Stomach smooth muscle (tissue), 2 donors: Measurements from ENCODE around the gene KLHL33.

ENCODE experiments used
- H3K27ac ChIP-seq: one replicate; pipeline ENCODE4 v1.7.0; 2013; ENCODE audit warnings: mild to moderate bottlenecking, low read length, inconsistent platforms
- H3K27me3 ChIP-seq, 2 donors: one replicate each; pipeline ENCODE4 v1.7.0; 2013; ENCODE audit warnings: low read length in 2 of 2; ENCODE audit not compliant: insufficient read depth in 2 of 2, control insufficient read depth in 1 of 2
- H3K36me3 ChIP-seq, 2 donors: one replicate each; pipeline ENCODE4 v1.7.0; 2013; ENCODE audit warnings: low read length in 2 of 2; ENCODE audit not compliant: control insufficient read depth in 2 of 2, insufficient read depth in 2 of 2
- H3K4me1 ChIP-seq: one replicate; pipeline ENCODE4 v1.7.0; 2013; ENCODE audit warnings: low read length; ENCODE audit not compliant: control insufficient read depth, insufficient read depth
- H3K4me3 ChIP-seq, 2 donors: one replicate each; pipeline ENCODE4 v1.7.0; 2013; ENCODE audit warnings: low read length in 2 of 2
- H3K9ac ChIP-seq, 2 donors: one replicate each; pipeline ENCODE4 v1.7.0; 2013; ENCODE audit warnings: low read length in 2 of 2, mild to moderate bottlenecking in 1 of 2
- H3K9me3 ChIP-seq, 2 donors: one replicate each; pipeline ENCODE4 v1.7.0; 2013; ENCODE audit warnings: low read length in 2 of 2; ENCODE audit not compliant: control insufficient read depth in 2 of 2
- donor health status: healthy.
- donor health status: Pancreatic carcinoma.

Gene KLHL33

GRCh38 chr14:20384321-20384720 lies 51.6 kb downstream of the KLHL33 start:
- Histone ChIP-seq H3K9me3 (no peaks in the 10 kb centered on the region), H3K27me3 (no peaks in the 10 kb centered on the region), H3K4me3 (no peak overlapping the region), H3K27ac (no peak overlapping the region), H3K4me1 (no peaks in the 10 kb centered on the region), H3K9ac (no peak overlapping the region), H3K36me3 (peaks cover 80 to 85% of the 10 kb centered on the region in 2 donors)

- Histone ChIP-seq H3K4me1 (no peaks in the 10 kb centered on the region), H3K36me3 (peaks cover 83 to 87% of the 10 kb centered on the region in 2 donors), H3K4me3 (no peak overlapping the region), H3K27me3 (no peaks in the 10 kb centered on the region), H3K9me3 (no peaks in the 10 kb centered on the region), H3K27ac (no peak overlapping the region), H3K9ac (no peak overlapping the region)
Measured at GRCh38 chr14:20383636-20384035, 52.3 kb downstream of the KLHL33 start.

- no peak overlapping the region for H3K27ac ChIP-seq
- H3K9me3 ChIP-seq, result no peaks in the 10 kb centered on the region
- H3K9ac ChIP-seq, result no peak overlapping the region
- no peak overlapping the region for H3K4me3 ChIP-seq
- peaks cover 81 to 87% of the 10 kb centered on the region in 2 donors for H3K36me3 ChIP-seq
- H3K27me3 ChIP-seq, result no peaks in the 10 kb centered on the region
- no peaks in the 10 kb centered on the region for H3K4me1 ChIP-seq
Measured at GRCh38 chr14:20383032-20383431, 52.9 kb downstream of the KLHL33 start.

- H3K4me1 ChIP-seq, result no peaks in the 10 kb centered on the region
- H3K4me3 ChIP-seq, result no peak overlapping the region
- no peaks in the 10 kb centered on the region for H3K27me3 ChIP-seq
- no peaks in the 10 kb centered on the region for H3K9me3 ChIP-seq
- H3K36me3 ChIP-seq, result peaks cover 76 to 86% of the 10 kb centered on the region in 2 donors
- H3K27ac ChIP-seq, result no peak overlapping the region
- no peak overlapping the region for H3K9ac ChIP-seq
Measured at GRCh38 chr14:20382526-20382925, 53.4 kb downstream of the KLHL33 start.

GRCh38 chr14:20381341-20381740 lies 54.6 kb downstream of the KLHL33 start:
- no peaks in the 10 kb centered on the region for H3K4me1 ChIP-seq
- H3K9me3 ChIP-seq, result no peaks in the 10 kb centered on the region
- H3K4me3 ChIP-seq, result no peak overlapping the region
- no peak overlapping the region for H3K27ac ChIP-seq
- H3K27me3 ChIP-seq, result no peaks in the 10 kb centered on the region
- H3K36me3 ChIP-seq, result peaks cover 74 to 89% of the 10 kb centered on the region in 2 donors
- no peak overlapping the region for H3K9ac ChIP-seq

- H3K27ac ChIP-seq, result no peak overlapping the region
- H3K4me3 ChIP-seq, result no peak overlapping the region
- no peak overlapping the region for H3K9ac ChIP-seq
- no peaks in the 10 kb centered on the region for H3K9me3 ChIP-seq
- H3K36me3 ChIP-seq, result peaks cover 73 to 89% of the 10 kb centered on the region in 2 donors
- H3K27me3 ChIP-seq, result no peaks in the 10 kb centered on the region
- H3K4me1 ChIP-seq, result no peaks in the 10 kb centered on the region
Measured at GRCh38 chr14:20380681-20381080, 55.3 kb downstream of the KLHL33 start.

- Histone ChIP-seq H3K9ac (no peak overlapping the region), H3K27ac (no peak overlapping the region), H3K4me3 (no peak overlapping the region), H3K27me3 (no peaks in the 10 kb centered on the region), H3K36me3 (peaks cover 71 to 87% of the 10 kb centered on the region in 2 donors), H3K4me1 (no peaks in the 10 kb centered on the region), H3K9me3 (no peaks in the 10 kb centered on the region)
Measured at GRCh38 chr14:20379743-20380142, 56.2 kb downstream of the KLHL33 start.

- Histone ChIP-seq H3K27me3 (no peaks in the 10 kb centered on the region), H3K9ac (no peak overlapping the region), H3K4me1 (no peaks in the 10 kb centered on the region), H3K9me3 (no peaks in the 10 kb centered on the region), H3K4me3 (no peak overlapping the region), H3K36me3 (peaks cover 71 to 84% of the 10 kb centered on the region in 2 donors), H3K27ac (no peak overlapping the region)
Measured at GRCh38 chr14:20377171-20377570, 58.8 kb downstream of the KLHL33 start.

GRCh38 chr14:20376071-20376588 lies 59.8 kb downstream of the KLHL33 start:
- H3K36me3 ChIP-seq, result peaks cover 71 to 83% of the 10 kb centered on the region in 2 donors
- H3K9me3 ChIP-seq, result no peaks in the 10 kb centered on the region
- H3K9ac ChIP-seq, result no peak overlapping the region
- no peak overlapping the region for H3K27ac ChIP-seq
- no peak overlapping the region for H3K4me3 ChIP-seq
- H3K27me3 ChIP-seq, result no peaks in the 10 kb centered on the region
- no peaks in the 10 kb centered on the region for H3K4me1 ChIP-seq
